GM23338 (cell line): Measurements from ENCODE around the gene MAPK6. TPM values are rescaled to one million over a fixed set of nuclear protein-coding genes. Genes with fewer than 3 reads are reported as not detected.

Experiments used
- ATAC-seq: fragments of 200-7000 bp; cut with Tn5 transposase; 3 replicates; pipeline ENCODE4 v1.9.1; 2020
- DNase-seq: peaks from one replicate; pipeline ENCODE4 v3.0.0-alpha.2; 2015; ENCODE audit warnings: low spot score
- H2AFZ ChIP-seq: fragments of 200-600 bp; sonication (generic); 2 replicates; pipeline ENCODE4 v1.8.0; 2016; ENCODE audit warnings: antibody characterized with exemption, mild to moderate bottlenecking, moderate library complexity
- H3F3A ChIP-seq: fragments of 200-600 bp; sonication (generic); replicated peaks from 2 replicates; pipeline ENCODE4 v1.8.0; 2017; ENCODE audit warnings: antibody characterized with exemption, mixed run types, low read depth
- H3K27ac ChIP-seq: fragments of 200-600 bp; sonication (generic); 2 replicates; pipeline ENCODE4 v1.6.1; 2016; ENCODE audit warnings: low read depth
- H3K27me3 ChIP-seq: fragments of 200-600 bp; sonication (generic); 2 replicates; pipeline ENCODE4 v1.8.0; 2016; ENCODE audit warnings: mild to moderate bottlenecking, mixed run types, moderate library complexity; ENCODE audit not compliant: insufficient read depth
- H3K36me3 ChIP-seq: fragments of 200-600 bp; sonication (generic); 2 replicates; pipeline ENCODE4 v1.8.0; 2016; ENCODE audit warnings: mild to moderate bottlenecking; ENCODE audit not compliant: insufficient read depth
- H3K4me1 ChIP-seq: fragments of 200-600 bp; sonication (generic); 2 replicates; pipeline ENCODE4 v1.8.0; 2016; ENCODE audit warnings: mild to moderate bottlenecking, moderate library complexity; ENCODE audit not compliant: insufficient read depth
- H3K4me2 ChIP-seq: fragments of 200-600 bp; sonication (generic); 2 replicates; pipeline ENCODE4 v1.7.1; 2017; ENCODE audit warnings: mixed run types
- H3K4me3 ChIP-seq: fragments of 200-600 bp; sonication (generic); 2 replicates; pipeline ENCODE4 v1.6.1; 2016; ENCODE audit warnings: mixed run types
- H3K79me2 ChIP-seq: fragments of 200-600 bp; sonication (generic); replicated peaks from 2 replicates; pipeline ENCODE4 v1.8.0; 2017; ENCODE audit warnings: mild to moderate bottlenecking; ENCODE audit not compliant: insufficient read depth
- H3K9me2 ChIP-seq: fragments of 200-600 bp; sonication (generic); 2 replicates; pipeline ENCODE4 v1.8.0; 2017; ENCODE audit not compliant: insufficient read depth
- H4K20me1 ChIP-seq: fragments of 200-600 bp; sonication (generic); replicated peaks from 2 replicates; pipeline ENCODE4 v1.8.0; 2017; ENCODE audit warnings: mild to moderate bottlenecking; ENCODE audit not compliant: insufficient read depth
- H3K27ac Mint-ChIP-seq: 2 replicates; pipeline ENCODE4 v1.8.0; 2020; ENCODE audit warnings: inconsistent platforms, mild to moderate bottlenecking, moderate library complexity, mixed read lengths
- H3K27me3 Mint-ChIP-seq: 3 replicates; pipeline ENCODE4 v1.8.0; 2022; ENCODE audit warnings: low read depth, mild to moderate bottlenecking, moderate library complexity, mixed read lengths, inconsistent platforms; ENCODE audit not compliant: insufficient read depth, poor library complexity
- H3K36me3 Mint-ChIP-seq: 3 replicates; pipeline ENCODE4 v1.8.0; 2021; ENCODE audit warnings: low read depth, mild to moderate bottlenecking, inconsistent platforms, moderate library complexity, mixed read lengths
- H3K4me1 Mint-ChIP-seq: 3 replicates; pipeline ENCODE4 v1.8.0; 2020; ENCODE audit warnings: mild to moderate bottlenecking, inconsistent platforms, mixed read lengths
- H3K4me3 Mint-ChIP-seq: 3 replicates; pipeline ENCODE4 v1.8.0; 2021; ENCODE audit warnings: moderate library complexity, mild to moderate bottlenecking, inconsistent platforms, mixed read lengths
- H3K9me3 Mint-ChIP-seq: 3 replicates; pipeline ENCODE4 v1.8.0; 2020; ENCODE audit warnings: moderate library complexity, mild to moderate bottlenecking, inconsistent platforms, mixed read lengths
- EZH2 ChIP-seq: fragments of 200-600 bp; sonication (generic); IDR thresholded peaks from one replicate; pipeline ENCODE4 v1.8.0; 2017; ENCODE audit warnings: antibody characterized with exemption, mild to moderate bottlenecking, low read depth; ENCODE audit not compliant: unreplicated experiment
- EZH2phosphoT487 ChIP-seq: fragments of 200-600 bp; sonication (generic); IDR thresholded peaks from one replicate; pipeline ENCODE4 v1.8.1; 2018; ENCODE audit warnings: antibody characterized with exemption; ENCODE audit not compliant: unreplicated experiment
- JUNB ChIP-seq: IDR thresholded peaks from one replicate; pipeline ENCODE4 v1.6.1; 2016; ENCODE audit warnings: antibody characterized with exemption; ENCODE audit not compliant: unreplicated experiment
- NANOG ChIP-seq: IDR thresholded peaks from 2 replicates; pipeline ENCODE4 v1.6.1; 2016; ENCODE audit warnings: antibody characterized with exemption, borderline replicate concordance
- ZNF331 ChIP-seq: fragments of 250-450 bp; sonication (Bioruptor Pico); IDR thresholded peaks from 2 replicates; pipeline ENCODE4 v1.5.0; 2020; ENCODE audit warnings: low read depth, mild to moderate bottlenecking, moderate library complexity
- polyA plus RNA-seq: library from polyadenylated mRNA; unstranded; fragments of >200 nt; fragmentation: Nextera tagmentation; extraction: Ambion mirVana; gene quantifications from 2 replicates; pipeline ENCODE4 v1.2.1, GENCODE V29; 2016
- total RNA-seq: library from RNA; depleted of rRNA; stranded (reverse); fragments of >200 nt; shearing (Covaris generic); gene quantifications from 2 replicates; pipeline ENCODE4 v1.2.3, GENCODE V29; 2014
- TF ChIP-seq, protein P1 (sequence below): fragments of 250-450 bp; sonication (Bioruptor Pico); IDR thresholded peaks from 2 replicates; pipeline ENCODE4 v1.5.0; 2020; ENCODE audit warnings: mild to moderate bottlenecking, moderate library complexity
- TF ChIP-seq, protein P2 (sequence below), 2 experiments: fragments of 200-600 bp in 1 of 2; sonication (generic) in 1 of 2; conservative IDR thresholded peaks; 2 replicates each; pipeline versions ENCODE4 v1.5.1 to v1.6.1; 2016 to 2017; ENCODE audit warnings: antibody characterized with exemption in 2 of 2, low read depth in 2 of 2, mild to moderate bottlenecking in 2 of 2, moderate library complexity in 1 of 2
- TF ChIP-seq, protein P3 (sequence below): IDR thresholded peaks from one replicate; pipeline ENCODE4 v1.6.1; 2018; ENCODE audit warnings: antibody characterized with exemption; ENCODE audit not compliant: unreplicated experiment

The MAPK6 gene
- total and polyA plus RNA-seq, 2 experiments from 2014 or later: 40.9 to 92.3 TPM

DNA sequence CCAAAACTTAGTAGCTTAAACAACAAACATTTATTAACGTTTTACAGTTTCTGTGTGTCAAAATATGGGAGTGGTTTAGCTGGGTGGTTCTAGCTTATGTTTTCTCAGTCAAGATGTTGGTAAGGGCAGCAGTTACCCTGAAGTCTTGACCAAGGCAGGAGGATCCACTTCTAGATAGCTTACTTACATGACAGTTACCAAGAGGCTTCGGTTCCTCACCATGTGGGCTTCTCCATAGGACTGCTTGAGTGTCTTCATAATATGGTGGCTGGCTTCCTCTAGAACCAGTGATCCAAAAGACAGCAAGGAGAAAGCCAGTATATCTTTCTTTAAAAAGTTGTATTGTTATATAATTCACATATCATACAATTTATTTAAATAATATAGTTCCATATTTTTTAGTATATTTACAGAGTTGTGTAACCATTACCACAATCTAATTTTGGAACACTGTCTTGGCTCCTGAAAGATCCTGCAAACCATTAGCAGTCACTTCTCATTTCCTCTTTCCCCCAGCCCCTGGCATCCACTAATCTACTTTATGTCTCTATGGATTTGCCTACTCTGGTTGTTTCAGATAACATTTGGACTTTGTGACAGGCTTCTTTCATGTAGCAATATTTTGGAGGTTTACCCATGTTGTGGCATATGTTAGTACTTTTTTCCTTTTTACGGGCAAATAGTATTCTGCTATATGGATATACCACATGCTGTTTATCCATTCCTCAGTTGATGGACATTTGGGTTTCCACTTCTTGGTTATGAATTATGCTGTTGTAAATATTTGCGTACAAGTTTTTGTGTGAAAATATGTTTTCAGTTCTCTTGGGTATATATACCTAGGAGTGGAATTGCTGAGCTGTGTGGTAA, 33.3 kb downstream of the MAPK6 start:
- Histone ChIP-seq H3K9me2 (no peaks in the 10 kb centered on the region), H3K27ac (no peak overlapping the region), H3K79me2 (peaks cover 37% of the 10 kb centered on the region), H3K4me2 (no peak overlapping the region), H3K27me3 (no peaks in the 10 kb centered on the region), H3K36me3 (peaks cover 29% of the 10 kb centered on the region), H3K4me1 (no peaks in the 10 kb centered on the region), H2AFZ (no peak overlapping the region), H3K4me3 (no peak overlapping the region), H4K20me1 (peaks cover 3% of the 10 kb centered on the region), H3F3A (0 out of 2 replicates have a peak, but pooled peaks cover 4% of the 10 kb centered on the region)
- DNase-seq (no peak), ATAC-seq (no peak)
- Mint-ChIP-seq H3K27ac (no peak overlapping the region), H3K27me3 (peaks cover 3% of the 10 kb centered on the region), H3K4me1 (no peaks in the 10 kb centered on the region), H3K9me3 (no peaks in the 10 kb centered on the region), H3K36me3 (peaks cover 63% of the 10 kb centered on the region), H3K4me3 (no peak overlapping the region)
- TF ChIP-seq, protein P1, sequence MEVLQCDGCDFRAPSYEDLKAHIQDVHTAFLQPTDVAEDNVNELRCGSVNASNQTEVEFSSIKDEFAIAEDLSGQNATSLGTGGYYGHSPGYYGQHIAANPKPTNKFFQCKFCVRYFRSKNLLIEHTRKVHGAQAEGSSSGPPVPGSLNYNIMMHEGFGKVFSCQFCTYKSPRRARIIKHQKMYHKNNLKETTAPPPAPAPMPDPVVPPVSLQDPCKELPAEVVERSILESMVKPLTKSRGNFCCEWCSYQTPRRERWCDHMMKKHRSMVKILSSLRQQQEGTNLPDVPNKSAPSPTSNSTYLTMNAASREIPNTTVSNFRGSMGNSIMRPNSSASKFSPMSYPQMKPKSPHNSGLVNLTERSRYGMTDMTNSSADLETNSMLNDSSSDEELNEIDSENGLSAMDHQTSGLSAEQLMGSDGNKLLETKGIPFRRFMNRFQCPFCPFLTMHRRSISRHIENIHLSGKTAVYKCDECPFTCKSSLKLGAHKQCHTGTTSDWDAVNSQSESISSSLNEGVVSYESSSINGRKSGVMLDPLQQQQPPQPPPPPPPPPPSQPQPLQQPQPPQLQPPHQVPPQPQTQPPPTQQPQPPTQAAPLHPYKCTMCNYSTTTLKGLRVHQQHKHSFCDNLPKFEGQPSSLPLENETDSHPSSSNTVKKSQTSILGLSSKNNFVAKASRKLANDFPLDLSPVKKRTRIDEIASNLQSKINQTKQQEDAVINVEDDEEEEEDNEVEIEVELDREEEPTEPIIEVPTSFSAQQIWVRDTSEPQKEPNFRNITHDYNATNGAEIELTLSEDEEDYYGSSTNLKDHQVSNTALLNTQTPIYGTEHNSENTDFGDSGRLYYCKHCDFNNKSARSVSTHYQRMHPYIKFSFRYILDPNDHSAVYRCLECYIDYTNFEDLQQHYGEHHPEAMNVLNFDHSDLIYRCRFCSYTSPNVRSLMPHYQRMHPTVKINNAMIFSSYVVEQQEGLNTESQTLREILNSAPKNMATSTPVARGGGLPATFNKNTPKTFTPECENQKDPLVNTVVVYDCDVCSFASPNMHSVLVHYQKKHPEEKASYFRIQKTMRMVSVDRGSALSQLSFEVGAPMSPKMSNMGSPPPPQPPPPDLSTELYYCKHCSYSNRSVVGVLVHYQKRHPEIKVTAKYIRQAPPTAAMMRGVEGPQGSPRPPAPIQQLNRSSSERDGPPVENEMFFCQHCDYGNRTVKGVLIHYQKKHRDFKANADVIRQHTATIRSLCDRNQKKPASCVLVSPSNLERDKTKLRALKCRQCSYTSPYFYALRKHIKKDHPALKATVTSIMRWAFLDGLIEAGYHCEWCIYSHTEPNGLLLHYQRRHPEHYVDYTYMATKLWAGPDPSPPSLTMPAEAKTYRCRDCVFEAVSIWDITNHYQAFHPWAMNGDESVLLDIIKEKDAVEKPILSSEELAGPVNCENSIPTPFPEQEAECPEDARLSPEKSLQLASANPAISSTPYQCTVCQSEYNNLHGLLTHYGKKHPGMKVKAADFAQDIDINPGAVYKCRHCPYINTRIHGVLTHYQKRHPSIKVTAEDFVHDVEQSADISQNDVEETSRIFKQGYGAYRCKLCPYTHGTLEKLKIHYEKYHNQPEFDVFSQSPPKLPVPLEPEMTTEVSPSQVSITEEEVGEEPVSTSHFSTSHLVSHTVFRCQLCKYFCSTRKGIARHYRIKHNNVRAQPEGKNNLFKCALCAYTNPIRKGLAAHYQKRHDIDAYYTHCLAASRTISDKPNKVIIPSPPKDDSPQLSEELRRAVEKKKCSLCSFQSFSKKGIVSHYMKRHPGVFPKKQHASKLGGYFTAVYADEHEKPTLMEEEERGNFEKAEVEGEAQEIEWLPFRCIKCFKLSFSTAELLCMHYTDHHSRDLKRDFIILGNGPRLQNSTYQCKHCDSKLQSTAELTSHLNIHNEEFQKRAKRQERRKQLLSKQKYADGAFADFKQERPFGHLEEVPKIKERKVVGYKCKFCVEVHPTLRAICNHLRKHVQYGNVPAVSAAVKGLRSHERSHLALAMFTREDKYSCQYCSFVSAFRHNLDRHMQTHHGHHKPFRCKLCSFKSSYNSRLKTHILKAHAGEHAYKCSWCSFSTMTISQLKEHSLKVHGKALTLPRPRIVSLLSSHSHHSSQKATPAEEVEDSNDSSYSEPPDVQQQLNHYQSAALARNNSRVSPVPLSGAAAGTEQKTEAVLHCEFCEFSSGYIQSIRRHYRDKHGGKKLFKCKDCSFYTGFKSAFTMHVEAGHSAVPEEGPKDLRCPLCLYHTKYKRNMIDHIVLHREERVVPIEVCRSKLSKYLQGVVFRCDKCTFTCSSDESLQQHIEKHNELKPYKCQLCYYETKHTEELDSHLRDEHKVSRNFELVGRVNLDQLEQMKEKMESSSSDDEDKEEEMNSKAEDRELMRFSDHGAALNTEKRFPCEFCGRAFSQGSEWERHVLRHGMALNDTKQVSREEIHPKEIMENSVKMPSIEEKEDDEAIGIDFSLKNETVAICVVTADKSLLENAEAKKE (CRISPR knock-in tag): no peak
- TF ChIP-seq ZNF331 (CRISPR knock-in tag) (no peak), NANOG (no peak), EZH2phosphoT487 (no peak), JUNB (no peak), EZH2 (no peak)
- TF ChIP-seq, protein P2, sequence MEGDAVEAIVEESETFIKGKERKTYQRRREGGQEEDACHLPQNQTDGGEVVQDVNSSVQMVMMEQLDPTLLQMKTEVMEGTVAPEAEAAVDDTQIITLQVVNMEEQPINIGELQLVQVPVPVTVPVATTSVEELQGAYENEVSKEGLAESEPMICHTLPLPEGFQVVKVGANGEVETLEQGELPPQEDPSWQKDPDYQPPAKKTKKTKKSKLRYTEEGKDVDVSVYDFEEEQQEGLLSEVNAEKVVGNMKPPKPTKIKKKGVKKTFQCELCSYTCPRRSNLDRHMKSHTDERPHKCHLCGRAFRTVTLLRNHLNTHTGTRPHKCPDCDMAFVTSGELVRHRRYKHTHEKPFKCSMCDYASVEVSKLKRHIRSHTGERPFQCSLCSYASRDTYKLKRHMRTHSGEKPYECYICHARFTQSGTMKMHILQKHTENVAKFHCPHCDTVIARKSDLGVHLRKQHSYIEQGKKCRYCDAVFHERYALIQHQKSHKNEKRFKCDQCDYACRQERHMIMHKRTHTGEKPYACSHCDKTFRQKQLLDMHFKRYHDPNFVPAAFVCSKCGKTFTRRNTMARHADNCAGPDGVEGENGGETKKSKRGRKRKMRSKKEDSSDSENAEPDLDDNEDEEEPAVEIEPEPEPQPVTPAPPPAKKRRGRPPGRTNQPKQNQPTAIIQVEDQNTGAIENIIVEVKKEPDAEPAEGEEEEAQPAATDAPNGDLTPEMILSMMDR (conservative IDR thresholded peaks at IDR 0.05; ENCODE audit: low read depth in 2 of 2): no peak
- TF ChIP-seq, protein P3, sequence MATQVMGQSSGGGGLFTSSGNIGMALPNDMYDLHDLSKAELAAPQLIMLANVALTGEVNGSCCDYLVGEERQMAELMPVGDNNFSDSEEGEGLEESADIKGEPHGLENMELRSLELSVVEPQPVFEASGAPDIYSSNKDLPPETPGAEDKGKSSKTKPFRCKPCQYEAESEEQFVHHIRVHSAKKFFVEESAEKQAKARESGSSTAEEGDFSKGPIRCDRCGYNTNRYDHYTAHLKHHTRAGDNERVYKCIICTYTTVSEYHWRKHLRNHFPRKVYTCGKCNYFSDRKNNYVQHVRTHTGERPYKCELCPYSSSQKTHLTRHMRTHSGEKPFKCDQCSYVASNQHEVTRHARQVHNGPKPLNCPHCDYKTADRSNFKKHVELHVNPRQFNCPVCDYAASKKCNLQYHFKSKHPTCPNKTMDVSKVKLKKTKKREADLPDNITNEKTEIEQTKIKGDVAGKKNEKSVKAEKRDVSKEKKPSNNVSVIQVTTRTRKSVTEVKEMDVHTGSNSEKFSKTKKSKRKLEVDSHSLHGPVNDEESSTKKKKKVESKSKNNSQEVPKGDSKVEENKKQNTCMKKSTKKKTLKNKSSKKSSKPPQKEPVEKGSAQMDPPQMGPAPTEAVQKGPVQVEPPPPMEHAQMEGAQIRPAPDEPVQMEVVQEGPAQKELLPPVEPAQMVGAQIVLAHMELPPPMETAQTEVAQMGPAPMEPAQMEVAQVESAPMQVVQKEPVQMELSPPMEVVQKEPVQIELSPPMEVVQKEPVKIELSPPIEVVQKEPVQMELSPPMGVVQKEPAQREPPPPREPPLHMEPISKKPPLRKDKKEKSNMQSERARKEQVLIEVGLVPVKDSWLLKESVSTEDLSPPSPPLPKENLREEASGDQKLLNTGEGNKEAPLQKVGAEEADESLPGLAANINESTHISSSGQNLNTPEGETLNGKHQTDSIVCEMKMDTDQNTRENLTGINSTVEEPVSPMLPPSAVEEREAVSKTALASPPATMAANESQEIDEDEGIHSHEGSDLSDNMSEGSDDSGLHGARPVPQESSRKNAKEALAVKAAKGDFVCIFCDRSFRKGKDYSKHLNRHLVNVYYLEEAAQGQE: no peak
